Measurements from ENCODE around the gene SLC16A4. TPM values are rescaled to one million over a fixed set of nuclear protein-coding genes. Genes with fewer than 3 reads are reported as not detected.

The SLC16A4 gene
- total and polyA plus RNA-seq, 10 of the 15 experiments (the other 5 are each of a cell fraction or from before 2014, with no cell fraction given) = 0.13 to 2.2 (median 0.26) TPM; not detected in 1

GRCh38 chr1:110360431-110360830 lies 30.4 kb downstream of the SLC16A4 start:
- BruUV-seq (replicated peaks) = no TSS peak
- peaks cover 0 to 28% of the 10 kb centered on the region in 2 experiments for H3K36me3 ChIP-seq (ENCODE audit: control insufficient read depth in 2 of 2, insufficient read depth in 2 of 2, low read length in 1 of 2)
- ChIA-PET CTCF (interaction anchor here (1.7 kb wide), 1 partner anchor 12 kb away, joined by 4 read pairs; no protein-coding TSS in a partner anchor), SMC1A (ENCODE audit: uncharacterized antibody, unreplicated experiment) (interaction anchor here (1.3 to 3.7 kb wide), 3 partner anchors 12 to 23 kb away, joined by 4 to 22 read pairs (median 8); no protein-coding TSS in a partner anchor), POLR2A (interaction anchor here (0.6 to 2.0 kb wide), 4 partner anchors 20 to 1339 kb away, joined by 4 to 8 read pairs (median 6); partner anchors contain the start of gene RBM15), RAD21 (ENCODE audit: unreplicated experiment) (interaction anchor here (1.2 to 1.6 kb wide), 3 partner anchors 12 to 100 kb away, joined by 3 to 4 read pairs (median 3); no protein-coding TSS in a partner anchor)
- TF ChIP-seq EP300 (IDR thresholded peaks at IDR 0.05; ENCODE audit: borderline replicate concordance in 1 of 2, control insufficient read depth in 1 of 2, low read depth in 2 of 2, low read length in 2 of 2) (no peak), JUNB (IDR thresholded peaks at IDR 0.05) (no peak), EZH2 (IDR thresholded peaks at IDR 0.05; ENCODE audit: borderline replicate concordance, control insufficient read depth, low read depth, low read length) (no peak)
- H3K79me2 ChIP-seq (ENCODE audit: control insufficient read depth, insufficient read depth, low read length) = peaks cover 42% of the 10 kb centered on the region
- intact Hi-C loops (cut with micrococcal nuclease; ENCODE audit: unreplicated experiment) = no loop called here
- no peak overlapping the region for H2AFZ ChIP-seq (ENCODE audit: control insufficient read depth, low read depth, low read length)
- no peak overlapping the region for H3K4me2 ChIP-seq (ENCODE audit: control insufficient read depth, insufficient read depth)
- WGBS (ENCODE audit: insufficient coverage, insufficient replicate concordance, low lambda C conversion rate, missing lambda C conversion rate) = 100% methylated on average over 2 of the region's 2 CpGs
- in situ Hi-C loops (cut with MboI) = no loop called here
- FAIRE-seq (no peak), DNase-seq (ENCODE audit: low read depth, low spot score) (no peak), ATAC-seq (no peak)
- H3K4me3 ChIP-seq = no peak overlapping the region
- H4K20me1 ChIP-seq (ENCODE audit: control insufficient read depth, insufficient read depth) = no peaks in the 10 kb centered on the region
- no peak overlapping the region for H3K27ac ChIP-seq (ENCODE audit: control insufficient read depth, insufficient read depth)
- H3K9me3 ChIP-seq (replicated peaks; ENCODE audit: control insufficient read depth, insufficient read depth, low read length) = no peaks in the 10 kb centered on the region; the same call in 2 of the 3 replicates
- no peaks in the 10 kb centered on the region for H3K27me3 ChIP-seq (replicated peaks in 1 of 2; ENCODE audit: control insufficient read depth in 2 of 2, insufficient read depth in 2 of 2, low read length in 1 of 2)
- no peaks in the 10 kb centered on the region for H3K4me1 ChIP-seq (ENCODE audit: control insufficient read depth, insufficient read depth, low read length)
- H3K9ac ChIP-seq (ENCODE audit: control insufficient read depth, insufficient read depth, low read length) = no peak overlapping the region

GRCh38 chr1:110356379-110356778 lies 34.4 kb downstream of the SLC16A4 start:
- ChIA-PET SMC1A (ENCODE audit: uncharacterized antibody, unreplicated experiment) (interaction anchor here (1.4 to 1.7 kb wide), 2 partner anchors 41 to 149 kb away, joined by 6 to 7 read pairs; no protein-coding TSS in a partner anchor), CTCF (interaction anchor here (0.9 to 1.2 kb wide), 3 partner anchors 10 to 44 kb away, joined by 3 read pairs; no protein-coding TSS in a partner anchor), RAD21 (ENCODE audit: unreplicated experiment) (no interaction called here), POLR2A (interaction anchor here (0.6 kb wide), 2 partner anchors 21 to 43 kb away, joined by 3 read pairs; no protein-coding TSS in a partner anchor)
- Histone ChIP-seq H3K9ac (ENCODE audit: control insufficient read depth, insufficient read depth, low read length) (no peak overlapping the region), H3K27ac (ENCODE audit: control insufficient read depth, insufficient read depth) (no peak overlapping the region), H3K4me3 (no peak overlapping the region), H4K20me1 (ENCODE audit: control insufficient read depth, insufficient read depth) (no peaks in the 10 kb centered on the region), H3K4me1 (ENCODE audit: control insufficient read depth, insufficient read depth, low read length) (no peaks in the 10 kb centered on the region), H3K4me2 (ENCODE audit: control insufficient read depth, insufficient read depth) (no peak overlapping the region), H2AFZ (ENCODE audit: control insufficient read depth, low read depth, low read length) (no peak overlapping the region), H3K9me3 (replicated peaks; ENCODE audit: control insufficient read depth, insufficient read depth, low read length) (no peaks in the 10 kb centered on the region; the same call in 2 of the 3 replicates), H3K27me3 (replicated peaks in 1 of 2; ENCODE audit: control insufficient read depth in 2 of 2, insufficient read depth in 2 of 2, low read length in 1 of 2) (no peaks in the 10 kb centered on the region), H3K79me2 (ENCODE audit: control insufficient read depth, insufficient read depth, low read length) (peaks cover 73% of the 10 kb centered on the region), H3K36me3 (ENCODE audit: control insufficient read depth in 2 of 2, insufficient read depth in 2 of 2, low read length in 1 of 2) (peaks cover 0 to 24% of the 10 kb centered on the region in 2 experiments)
- in situ Hi-C loops (cut with MboI) (no loop called here), intact Hi-C loops (cut with micrococcal nuclease; ENCODE audit: unreplicated experiment) (no loop called here)
- DNase-seq (ENCODE audit: low read depth, low spot score) (no peak), ATAC-seq (peak; percentile 11; the same call in 2 of the 3 replicates), FAIRE-seq (no peak)
- no TSS peak for BruUV-seq (replicated peaks)
- 67% methylated on average over 2 of the region's 2 CpGs for WGBS (ENCODE audit: insufficient coverage, insufficient replicate concordance, low lambda C conversion rate, missing lambda C conversion rate)
- TF ChIP-seq RCOR1 (conservative IDR thresholded peaks at IDR 0.05; ENCODE audit: low read depth, low read length) (no peak), PRDM15 (CRISPR knock-in tag; IDR thresholded peaks at IDR 0.05) (no peak), YY1 (IDR thresholded peaks at IDR 0.05; ENCODE audit: low read depth, low read length) (no peak), HCFC1 (IDR thresholded peaks at IDR 0.05; ENCODE audit: low read length) (no peak), NFYA (IDR thresholded peaks at IDR 0.05; ENCODE audit: borderline replicate concordance, low read depth, low read length) (no peak), STAT3 (IDR thresholded peaks at IDR 0.05; ENCODE audit: low read depth, low read length) (no peak), CREB1 (IDR thresholded peaks at IDR 0.05; ENCODE audit: low read depth) (no peak), PBX3 (IDR thresholded peaks at IDR 0.05; ENCODE audit: insufficient replicate concordance, low read depth, low read length) (no peak), TCF12 (IDR thresholded peaks at IDR 0.05; ENCODE audit: low read depth, low read length) (no peak)
